HG03064 (cell line): Measurements from ENCODE around the gene SPCS1.

Source experiments
- ATAC-seq: cut with Tn5 transposase; IDR thresholded peaks from one replicate; pipeline ENCODE4 v1.9.1; 2021; ENCODE audit warnings: low read depth; ENCODE audit not compliant: unreplicated experiment

Gene SPCS1

GRCh38 chr3:52694528-52695189, 11.2 kb upstream of the SPCS1 start:
- no peak for ATAC-seq

- no peak for ATAC-seq
Measured at GRCh38 chr3:52695798-52696671, 9.9 kb upstream of the SPCS1 start.

- ATAC-seq, result no peak
Measured at GRCh38 chr3:52696830-52697631, 8.9 kb upstream of the SPCS1 start.

- ATAC-seq, result no peak
Measured at GRCh38 chr3:52697632-52697965, 8.3 kb upstream of the SPCS1 start.

- no peak for ATAC-seq
Measured at GRCh38 chr3:52703341-52703740, 2.6 kb upstream of the SPCS1 start.

- ATAC-seq, result peak; percentile 9
Measured at GRCh38 chr3:52704611-52705437, 1.1 kb upstream of the SPCS1 start.

- no peak for ATAC-seq
Measured at GRCh38 chr3:52705438-52705687, 543 bp upstream of the SPCS1 start.

GRCh38 chr3:52707585-52707984, 1.7 kb downstream of the SPCS1 start:
- ATAC-seq, result no peak

GRCh38 chr3:52710512-52710911, 4.6 kb downstream of the SPCS1 start:
- ATAC-seq, result no peak

- ATAC-seq, result no peak
Measured at GRCh38 chr3:52712291-52713212, 6.6 kb downstream of the SPCS1 start.

- ATAC-seq, result no peak
Measured at GRCh38 chr3:52714335-52715302, 8.7 kb downstream of the SPCS1 start.

GRCh38 chr3:52715714-52716305, 9.9 kb downstream of the SPCS1 start:
- no peak for ATAC-seq

- ATAC-seq, result no peak
Measured at GRCh38 chr3:52719618-52720017, 13.7 kb downstream of the SPCS1 start.

- ATAC-seq, result peak; percentile 84
Measured at GRCh38 chr3:52721002-52721729, 15.3 kb downstream of the SPCS1 start.

GRCh38 chr3:52721730-52722008, 15.8 kb downstream of the SPCS1 start:
- ATAC-seq, result no peak

GRCh38 chr3:52722491-52722890, 16.6 kb downstream of the SPCS1 start:
- no peak for ATAC-seq

- no peak for ATAC-seq
Measured at GRCh38 chr3:52723935-52724334, 18.0 kb downstream of the SPCS1 start.

- no peak for ATAC-seq
Measured at GRCh38 chr3:52724511-52724910, 18.6 kb downstream of the SPCS1 start.
